Neural cell (in vitro differentiated cells): ENCODE data around the gene KLHL36. TPM values are rescaled to one million over a fixed set of nuclear protein-coding genes. Genes with fewer than 3 reads are reported as not detected.
A peak's percentile ranks its signal among the peaks of the same experiment; 100 is the strongest.
"Not testable (repeated sequence)": the region's sequence is repeated elsewhere in the genome, so short reads cannot be mapped to it uniquely, and the experiment has no call there.

Experiments used
- H2AFZ ChIP-seq: fragments of 200-600, 300-800 bp; sonication (generic), shearing (Covaris generic); 2 replicates; pipeline ENCODE4 v1.6.0; 2014; ENCODE audit warnings: low read depth, mild to moderate bottlenecking, antibody characterized with exemption, low read length, moderate library complexity
- H3F3A ChIP-seq: fragments of 200-600 bp; shearing (Covaris generic); 2 replicates; pipeline ENCODE4 v1.6.1; 2016; ENCODE audit warnings: mild to moderate bottlenecking, moderate library complexity, mixed read lengths, antibody characterized with exemption, low read length; ENCODE audit not compliant: insufficient read depth, poor library complexity, severe bottlenecking
- H3K27ac ChIP-seq: fragments of 200-600, 300-800 bp; sonication (generic), shearing (Covaris generic); 2 replicates; pipeline ENCODE4 v1.5.1; 2014; ENCODE audit warnings: mild to moderate bottlenecking, low read length, moderate library complexity
- H3K27me3 ChIP-seq: fragments of 300-800, 200-600 bp; sonication (generic), shearing (Covaris generic); 2 replicates; pipeline ENCODE4 v1.6.0; 2014; ENCODE audit warnings: mild to moderate bottlenecking, low read depth, low read length, moderate library complexity; ENCODE audit not compliant: insufficient read depth
- H3K36me3 ChIP-seq: fragments of 300-800, 200-600 bp; sonication (generic), shearing (Covaris generic); 2 replicates; pipeline ENCODE4 v1.5.1; 2014; ENCODE audit warnings: mild to moderate bottlenecking, antibody characterized with exemption, low read length, moderate library complexity; ENCODE audit not compliant: insufficient read depth
- H3K4me2 ChIP-seq: fragments of 300-800, 200-600 bp; sonication (generic), shearing (Covaris generic); 2 replicates; pipeline ENCODE4 v1.6.0; 2014; ENCODE audit warnings: mild to moderate bottlenecking, low read length
- H3K4me3 ChIP-seq: fragments of 300-800, 200-600 bp; sonication (generic), shearing (Covaris generic); 2 replicates; pipeline ENCODE4 v1.5.1; 2014; ENCODE audit warnings: mild to moderate bottlenecking, low read length, moderate library complexity
- H3K79me2 ChIP-seq: fragments of 200-600 bp; shearing (Covaris generic); replicated peaks from 2 replicates; pipeline ENCODE4 v1.6.0; 2014; ENCODE audit warnings: mild to moderate bottlenecking, low read length, moderate library complexity; ENCODE audit not compliant: insufficient read depth
- H3K9ac ChIP-seq: fragments of 300-800, 200-600 bp; sonication (generic), shearing (Covaris generic); 2 replicates; pipeline ENCODE4 v1.6.1; 2016; ENCODE audit warnings: mild to moderate bottlenecking, low read length, mixed read lengths
- H3K9me2 ChIP-seq: fragments of 200-600 bp; shearing (Covaris generic); 2 replicates; pipeline ENCODE4 v1.6.1; 2016; ENCODE audit warnings: mild to moderate bottlenecking, low read length, mixed read lengths; ENCODE audit not compliant: insufficient read depth
- H3K9me3 ChIP-seq: fragments of 200-600, 300-800 bp; sonication (generic), shearing (Covaris generic); 2 replicates; pipeline ENCODE4 v1.6.1; 2016; ENCODE audit warnings: mild to moderate bottlenecking, mixed run types, low read length, moderate library complexity, mixed read lengths
- H4K20me1 ChIP-seq: fragments of 200-600 bp; shearing (Covaris generic); 2 replicates; pipeline ENCODE4 v1.6.1; 2016; ENCODE audit warnings: mild to moderate bottlenecking, mixed run types; ENCODE audit not compliant: insufficient read depth
- CTCF ChIP-seq: fragments of 450-650 bp; IDR thresholded peaks from 2 replicates; pipeline ENCODE4 v1.5.1; 2014; ENCODE audit warnings: antibody characterized with exemption, mild to moderate bottlenecking, moderate library complexity; ENCODE audit not compliant: poor library complexity, severe bottlenecking
- EP300 ChIP-seq: fragments of 450-650 bp; conservative IDR thresholded peaks from 2 replicates; pipeline ENCODE4 v1.6.1; 2014; ENCODE audit warnings: antibody characterized with exemption, mild to moderate bottlenecking, moderate library complexity; ENCODE audit not compliant: poor library complexity, severe bottlenecking
- EZH2 ChIP-seq: fragments of 200-600, 300-800 bp; shearing (Covaris generic), sonication (generic); IDR thresholded peaks from 2 replicates; pipeline ENCODE4 v1.6.1; 2014; ENCODE audit warnings: antibody characterized with exemption, low read length, borderline replicate concordance, mild to moderate bottlenecking; ENCODE audit not compliant: insufficient read depth, poor library complexity, severe bottlenecking
- MXI1 ChIP-seq: fragments of 450-650 bp; conservative IDR thresholded peaks from 2 replicates; pipeline ENCODE4 v1.6.1; 2014; ENCODE audit warnings: antibody characterized with exemption, mild to moderate bottlenecking; ENCODE audit not compliant: poor library complexity, severe bottlenecking
- POLR2AphosphoS5 ChIP-seq: IDR thresholded peaks from 2 replicates; pipeline ENCODE4 v1.6.1; 2012
- RAD21 ChIP-seq: fragments of 450-650 bp; conservative IDR thresholded peaks from 2 replicates; pipeline ENCODE4 v1.6.1; 2014; ENCODE audit warnings: antibody characterized with exemption, mild to moderate bottlenecking, moderate library complexity
- SMC3 ChIP-seq: fragments of 450-650 bp; conservative IDR thresholded peaks from 2 replicates; pipeline ENCODE4 v1.6.1; 2014; ENCODE audit warnings: antibody characterized with exemption, mild to moderate bottlenecking, moderate library complexity; ENCODE audit not compliant: poor library complexity
- TAF1 ChIP-seq: IDR thresholded peaks from 2 replicates; pipeline ENCODE4 v1.6.1; 2012; ENCODE audit warnings: low read depth
- polyA plus RNA-seq: library from polyadenylated mRNA; depleted of rRNA; stranded (reverse); fragments of >200 nt; gene quantifications from 2 replicates; pipeline ENCODE4 v1.2.3, GENCODE V29; 2014
- TF ChIP-seq, protein P1 (sequence below): IDR thresholded peaks from 2 replicates; pipeline ENCODE4 v1.6.1; 2012; ENCODE audit warnings: borderline replicate concordance

KLHL36 gene
- polyA plus RNA-seq, 1 donor from 2014 or later: 43.8 TPM

- H3K79me2 ChIP-seq, H3K4me2 ChIP-seq, H3K36me3 ChIP-seq, H2AFZ ChIP-seq, H3K27me3 ChIP-seq, H3K9ac ChIP-seq, H3K9me2 ChIP-seq, H3K4me3 ChIP-seq, H3F3A ChIP-seq, H4K20me1 ChIP-seq, H3K27ac ChIP-seq, H3K9me3 ChIP-seq: not testable (repeated sequence)
Observed at GRCh38 chr16:84693869-84694268, 45.6 kb downstream of the KLHL36 start.

- Histone ChIP-seq H3K9me3 (no peaks in the 10 kb centered on the region), H4K20me1 (no peaks in the 10 kb centered on the region), H3K27ac (no peak overlapping the region), H3K79me2 (peaks cover 5% of the 10 kb centered on the region), H3K27me3 (no peaks in the 10 kb centered on the region), H3K9me2 (no peaks in the 10 kb centered on the region), H3F3A (no peaks in the 10 kb centered on the region), H3K4me2 (no peak overlapping the region), H2AFZ (no peak overlapping the region), H3K36me3 (no peaks in the 10 kb centered on the region), H3K9ac (no peak overlapping the region), H3K4me3 (no peak overlapping the region)
- TF ChIP-seq MXI1 (no peak), POLR2AphosphoS5 (no peak), CTCF (no peak), SMC3 (no peak), RAD21 (no peak), TAF1 (no peak), EP300 (no peak), EZH2 (no peak)
- TF ChIP-seq, protein P1, sequence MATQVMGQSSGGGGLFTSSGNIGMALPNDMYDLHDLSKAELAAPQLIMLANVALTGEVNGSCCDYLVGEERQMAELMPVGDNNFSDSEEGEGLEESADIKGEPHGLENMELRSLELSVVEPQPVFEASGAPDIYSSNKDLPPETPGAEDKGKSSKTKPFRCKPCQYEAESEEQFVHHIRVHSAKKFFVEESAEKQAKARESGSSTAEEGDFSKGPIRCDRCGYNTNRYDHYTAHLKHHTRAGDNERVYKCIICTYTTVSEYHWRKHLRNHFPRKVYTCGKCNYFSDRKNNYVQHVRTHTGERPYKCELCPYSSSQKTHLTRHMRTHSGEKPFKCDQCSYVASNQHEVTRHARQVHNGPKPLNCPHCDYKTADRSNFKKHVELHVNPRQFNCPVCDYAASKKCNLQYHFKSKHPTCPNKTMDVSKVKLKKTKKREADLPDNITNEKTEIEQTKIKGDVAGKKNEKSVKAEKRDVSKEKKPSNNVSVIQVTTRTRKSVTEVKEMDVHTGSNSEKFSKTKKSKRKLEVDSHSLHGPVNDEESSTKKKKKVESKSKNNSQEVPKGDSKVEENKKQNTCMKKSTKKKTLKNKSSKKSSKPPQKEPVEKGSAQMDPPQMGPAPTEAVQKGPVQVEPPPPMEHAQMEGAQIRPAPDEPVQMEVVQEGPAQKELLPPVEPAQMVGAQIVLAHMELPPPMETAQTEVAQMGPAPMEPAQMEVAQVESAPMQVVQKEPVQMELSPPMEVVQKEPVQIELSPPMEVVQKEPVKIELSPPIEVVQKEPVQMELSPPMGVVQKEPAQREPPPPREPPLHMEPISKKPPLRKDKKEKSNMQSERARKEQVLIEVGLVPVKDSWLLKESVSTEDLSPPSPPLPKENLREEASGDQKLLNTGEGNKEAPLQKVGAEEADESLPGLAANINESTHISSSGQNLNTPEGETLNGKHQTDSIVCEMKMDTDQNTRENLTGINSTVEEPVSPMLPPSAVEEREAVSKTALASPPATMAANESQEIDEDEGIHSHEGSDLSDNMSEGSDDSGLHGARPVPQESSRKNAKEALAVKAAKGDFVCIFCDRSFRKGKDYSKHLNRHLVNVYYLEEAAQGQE: no peak
Observed at GRCh38 chr16:84694980-84695379, 46.7 kb downstream of the KLHL36 start.

- no peaks in the 10 kb centered on the region for H3K9me2 ChIP-seq
- H2AFZ ChIP-seq: peak overlapping the region; percentile 75
- TF ChIP-seq MXI1 (no peak), SMC3 (no peak), CTCF (no peak), POLR2AphosphoS5 (no peak), TAF1 (no peak)
- H3K79me2 ChIP-seq: peaks cover 43% of the 10 kb centered on the region
- no peaks in the 10 kb centered on the region for H3K9me3 ChIP-seq
- peak overlapping the region; percentile 77 for H3K4me2 ChIP-seq
- peak overlapping the region; percentile 44 for H3K27ac ChIP-seq
- peak overlapping the region; percentile 94 for H3K4me3 ChIP-seq
- H4K20me1 ChIP-seq: no peaks in the 10 kb centered on the region
- H3F3A ChIP-seq: no peaks in the 10 kb centered on the region
- H3K36me3 ChIP-seq: no peaks in the 10 kb centered on the region
- no peaks in the 10 kb centered on the region for H3K27me3 ChIP-seq
- peak overlapping the region; percentile 77 for H3K9ac ChIP-seq
Observed at GRCh38 chr16:84699147-84699711, 50.9 kb downstream of the KLHL36 start.
